Astrocyte (in vitro differentiated cells and primary cell): ENCODE results near the gene P4HA1. TPM values are rescaled to one million over a fixed set of nuclear protein-coding genes. Genes with fewer than 3 reads are reported as not detected.

Source experiments
- DNase-seq: peaks from one replicate; pipeline ENCODE4 v3.0.0-alpha.2; 2010; ENCODE audit warnings: low read depth
- FAIRE-seq: peaks from 2 replicates; lab custom pipeline; 2011; peaks lifted over from hg19 to GRCh38; lab: Jason Lieb, UNC
- H2AFZ ChIP-seq: 2 replicates; pipeline ENCODE4 v1.6.0; 2012; ENCODE audit warnings: low read depth, low read length, inconsistent platforms
- H3K27ac ChIP-seq: 2 replicates; pipeline ENCODE4 v1.5.1; 2011; ENCODE audit warnings: low read depth, low read length, inconsistent platforms
- H3K27me3 ChIP-seq: 2 replicates; pipeline ENCODE4 v1.6.0; 2011; ENCODE audit warnings: low read length, inconsistent platforms; ENCODE audit not compliant: insufficient read depth
- H3K36me3 ChIP-seq: 2 replicates; pipeline ENCODE4 v1.5.1; 2011; ENCODE audit warnings: low read length, inconsistent platforms; ENCODE audit not compliant: insufficient read depth
- H3K4me1 ChIP-seq: 2 replicates; pipeline ENCODE4 v1.5.1; 2011; ENCODE audit warnings: low read length, inconsistent platforms; ENCODE audit not compliant: insufficient read depth
- H3K4me2 ChIP-seq: 2 replicates; pipeline ENCODE4 v1.6.0; 2012; ENCODE audit warnings: low read length, inconsistent platforms
- H3K4me3 ChIP-seq: 2 replicates; pipeline ENCODE4 v1.5.1; 2011; ENCODE audit warnings: low read depth, mild to moderate bottlenecking, low read length, inconsistent platforms; ENCODE audit not compliant: insufficient read depth
- H3K79me2 ChIP-seq: 2 replicates; pipeline ENCODE4 v1.6.0; 2012; ENCODE audit warnings: mild to moderate bottlenecking, low read length, inconsistent platforms; ENCODE audit not compliant: insufficient read depth
- H3K9ac ChIP-seq: 2 replicates; pipeline ENCODE4 v1.6.0; 2012; ENCODE audit warnings: mild to moderate bottlenecking, low read length, inconsistent platforms
- H3K9me3 ChIP-seq: 2 replicates; pipeline ENCODE4 v1.5.1; 2012; ENCODE audit warnings: low read depth, mild to moderate bottlenecking, low read length, inconsistent platforms; ENCODE audit not compliant: insufficient read depth
- H4K20me1 ChIP-seq: 2 replicates; pipeline ENCODE4 v1.6.0; 2012; ENCODE audit warnings: low read length, inconsistent platforms; ENCODE audit not compliant: insufficient read depth
- H3K27ac Mint-ChIP-seq: one replicate; pipeline ENCODE4 v1.8.0; 2021; ENCODE audit warnings: mild to moderate bottlenecking, mixed read lengths; ENCODE audit not compliant: unreplicated experiment
- H3K27me3 Mint-ChIP-seq: one replicate; pipeline ENCODE4 v1.8.0; 2021; ENCODE audit warnings: low read depth, mixed read lengths; ENCODE audit not compliant: unreplicated experiment
- H3K36me3 Mint-ChIP-seq: one replicate; pipeline ENCODE4 v1.8.0; 2021; ENCODE audit warnings: low read depth, mixed read lengths; ENCODE audit not compliant: unreplicated experiment
- H3K4me1 Mint-ChIP-seq: one replicate; pipeline ENCODE4 v1.8.0; 2021; ENCODE audit warnings: low read depth, mixed read lengths; ENCODE audit not compliant: unreplicated experiment
- H3K4me3 Mint-ChIP-seq: one replicate; pipeline ENCODE4 v1.8.0; 2021; ENCODE audit warnings: mild to moderate bottlenecking, moderate library complexity, mixed read lengths; ENCODE audit not compliant: unreplicated experiment
- H3K9me3 Mint-ChIP-seq: one replicate; pipeline ENCODE4 v1.8.0; 2021; ENCODE audit warnings: mild to moderate bottlenecking, mixed read lengths; ENCODE audit not compliant: unreplicated experiment
- EZH2 ChIP-seq: IDR thresholded peaks from 2 replicates; pipeline ENCODE4 v1.6.1; 2012; ENCODE audit warnings: mild to moderate bottlenecking, low read length, inconsistent platforms; ENCODE audit not compliant: insufficient read depth
- total RNA-seq: library from RNA; stranded (reverse); gene quantifications from 2 replicates; pipeline ENCODE4 v1.2.1, GENCODE V29; 2021
- TF ChIP-seq, protein P1 (sequence below): IDR thresholded peaks from 2 replicates; pipeline ENCODE4 v1.5.1; 2011; ENCODE audit warnings: low read depth, mild to moderate bottlenecking, inconsistent platforms, low read length, moderate library complexity; ENCODE audit not compliant: insufficient read depth

Gene P4HA1
- total RNA-seq, 1 donor from 2014 or later = 244 TPM

GRCh38 chr10:73075829-73076228 is 20.8 kb downstream of the P4HA1 start:
- Mint-ChIP-seq H3K27ac (no peak overlapping the region), H3K4me3 (no peak overlapping the region), H3K4me1 (peaks cover 12% of the 10 kb centered on the region), H3K36me3 (peaks cover 13% of the 10 kb centered on the region), H3K27me3 (no peaks in the 10 kb centered on the region), H3K9me3 (no peaks in the 10 kb centered on the region)
- Histone ChIP-seq H3K9ac (no peak overlapping the region), H3K4me1 (peaks cover 2% of the 10 kb centered on the region), H4K20me1 (peaks cover 37% of the 10 kb centered on the region), H3K27ac (no peak overlapping the region), H3K4me2 (no peak overlapping the region), H2AFZ (no peak overlapping the region), H3K4me3 (no peak overlapping the region), H3K9me3 (no peaks in the 10 kb centered on the region), H3K36me3 (peaks cover 19% of the 10 kb centered on the region), H3K27me3 (no peaks in the 10 kb centered on the region), H3K79me2 (peaks cover 46% of the 10 kb centered on the region)
- TF ChIP-seq, protein P1, sequence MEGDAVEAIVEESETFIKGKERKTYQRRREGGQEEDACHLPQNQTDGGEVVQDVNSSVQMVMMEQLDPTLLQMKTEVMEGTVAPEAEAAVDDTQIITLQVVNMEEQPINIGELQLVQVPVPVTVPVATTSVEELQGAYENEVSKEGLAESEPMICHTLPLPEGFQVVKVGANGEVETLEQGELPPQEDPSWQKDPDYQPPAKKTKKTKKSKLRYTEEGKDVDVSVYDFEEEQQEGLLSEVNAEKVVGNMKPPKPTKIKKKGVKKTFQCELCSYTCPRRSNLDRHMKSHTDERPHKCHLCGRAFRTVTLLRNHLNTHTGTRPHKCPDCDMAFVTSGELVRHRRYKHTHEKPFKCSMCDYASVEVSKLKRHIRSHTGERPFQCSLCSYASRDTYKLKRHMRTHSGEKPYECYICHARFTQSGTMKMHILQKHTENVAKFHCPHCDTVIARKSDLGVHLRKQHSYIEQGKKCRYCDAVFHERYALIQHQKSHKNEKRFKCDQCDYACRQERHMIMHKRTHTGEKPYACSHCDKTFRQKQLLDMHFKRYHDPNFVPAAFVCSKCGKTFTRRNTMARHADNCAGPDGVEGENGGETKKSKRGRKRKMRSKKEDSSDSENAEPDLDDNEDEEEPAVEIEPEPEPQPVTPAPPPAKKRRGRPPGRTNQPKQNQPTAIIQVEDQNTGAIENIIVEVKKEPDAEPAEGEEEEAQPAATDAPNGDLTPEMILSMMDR = no peak
- no peak for TF ChIP-seq EZH2
- no peak for FAIRE-seq
- no peak for DNase-seq

DNA sequence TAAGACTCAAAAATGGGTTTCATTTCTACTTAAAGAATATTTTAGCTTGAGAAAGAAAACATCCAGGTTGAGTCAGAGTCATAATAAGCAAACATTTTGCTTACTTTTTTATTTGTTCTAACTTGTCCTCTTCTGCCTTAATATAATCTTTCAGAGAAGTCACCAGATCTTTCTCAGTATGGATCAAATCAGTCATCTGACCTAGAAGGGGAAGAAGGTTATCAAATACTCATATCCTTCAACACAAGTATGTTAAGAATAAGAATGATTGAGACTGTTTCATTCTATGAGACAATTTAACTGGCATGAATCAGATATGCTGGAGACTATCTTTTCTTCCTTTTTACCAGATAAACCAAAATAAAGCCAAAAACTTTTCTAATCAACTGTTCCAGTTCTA is 23.0 kb downstream of the P4HA1 start:
- TF ChIP-seq, protein P1 = no peak
- TF ChIP-seq EZH2 = no peak
- Histone ChIP-seq H3K27me3 (no peaks in the 10 kb centered on the region), H3K9me3 (no peaks in the 10 kb centered on the region), H4K20me1 (peaks cover 30% of the 10 kb centered on the region), H3K79me2 (peaks cover 30% of the 10 kb centered on the region), H3K4me3 (no peak overlapping the region), H3K9ac (no peak overlapping the region), H2AFZ (no peak overlapping the region), H3K36me3 (peaks cover 22% of the 10 kb centered on the region), H3K4me1 (peaks cover 2% of the 10 kb centered on the region), H3K27ac (no peak overlapping the region), H3K4me2 (no peak overlapping the region)
- Mint-ChIP-seq H3K27me3 (no peaks in the 10 kb centered on the region), H3K4me1 (peaks cover 12% of the 10 kb centered on the region), H3K36me3 (peaks cover 13% of the 10 kb centered on the region), H3K9me3 (no peaks in the 10 kb centered on the region), H3K27ac (no peak overlapping the region), H3K4me3 (no peak overlapping the region)
- FAIRE-seq (no peak), DNase-seq (no peak)

- peaks cover 2% of the 10 kb centered on the region for H3K4me1 Mint-ChIP-seq
- no peak overlapping the region for H3K9ac ChIP-seq
- H3K79me2 ChIP-seq = no peaks in the 10 kb centered on the region
- H3K27me3 ChIP-seq = no peaks in the 10 kb centered on the region
- no peak overlapping the region for H3K27ac Mint-ChIP-seq
- no peak for DNase-seq
- peaks cover 20% of the 10 kb centered on the region for H4K20me1 ChIP-seq
- H3K27me3 Mint-ChIP-seq = no peaks in the 10 kb centered on the region
- H3K36me3 Mint-ChIP-seq = peaks cover 16% of the 10 kb centered on the region
- H3K9me3 Mint-ChIP-seq = no peaks in the 10 kb centered on the region
- H2AFZ ChIP-seq = no peak overlapping the region
- no peak overlapping the region for H3K4me3 Mint-ChIP-seq
- H3K4me1 ChIP-seq = peaks cover 4% of the 10 kb centered on the region
- H3K36me3 ChIP-seq = peaks cover 11% of the 10 kb centered on the region
- FAIRE-seq = no peak
- H3K27ac ChIP-seq = no peak overlapping the region
- H3K4me2 ChIP-seq = no peak overlapping the region
- TF ChIP-seq EZH2 = no peak
- TF ChIP-seq, protein P1 = no peak
- no peak overlapping the region for H3K4me3 ChIP-seq
- H3K9me3 ChIP-seq = no peaks in the 10 kb centered on the region
These were observed 31.2 kb downstream of the P4HA1 start for GRCh38 chr10:73065441-73065840.
